Vagina (tissue), 2 donors: ENCODE data around the gene SLC26A9.

Experiments
- CTCF ChIP-seq, 3 experiments: fragments of 450-650 bp in 2 of 3; fragments of 200-600 bp in 1 of 3; sonication (generic) in 1 of 3; IDR thresholded peaks; one replicate each; pipeline ENCODE4 v1.5.1; 2017 to 2019; ENCODE audit warnings: antibody characterized with exemption in 3 of 3, mild to moderate bottlenecking in 2 of 3, moderate library complexity in 2 of 3
- POLR2A ChIP-seq, 2 donors: fragments of 450-650 bp; IDR thresholded peaks; one replicate each; pipeline ENCODE4 v1.6.1; 2017; ENCODE audit warnings: antibody characterized with exemption in 2 of 2, mild to moderate bottlenecking in 2 of 2, moderate library complexity in 2 of 2
- POLR2AphosphoS5 ChIP-seq, 2 donors: sonication (generic); formaldehyde crosslinking; IDR thresholded peaks; one replicate each; pipeline ENCODE4 v1.9.0; 2017; ENCODE audit warnings: antibody characterized with exemption in 2 of 2, mild to moderate bottlenecking in 2 of 2, low read depth in 1 of 2; ENCODE audit not compliant: insufficient read depth in 1 of 2

DNA sequence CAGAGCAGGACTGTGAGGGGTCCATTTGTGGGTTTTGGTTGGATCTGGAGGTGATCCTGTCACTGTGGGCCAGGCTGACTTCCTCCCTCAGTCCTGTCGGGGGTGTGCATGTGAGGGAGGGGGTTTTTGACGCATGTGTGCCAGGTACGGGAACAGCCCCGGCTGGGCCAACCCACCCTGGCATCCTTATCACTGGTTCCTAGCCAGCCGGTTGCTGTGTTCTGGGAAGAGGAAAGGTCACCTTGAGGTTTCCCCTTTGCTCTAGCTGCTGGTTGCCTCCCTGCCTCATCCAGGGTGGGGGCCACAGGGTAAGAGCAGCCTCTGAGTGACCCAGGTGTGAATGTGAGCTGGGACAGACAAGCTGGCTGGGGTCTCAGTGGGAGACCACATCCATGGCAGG is 2.5 kb downstream of the SLC26A9 start:
- TF ChIP-seq POLR2A (IDR thresholded peaks at IDR 0.05) (no peak), CTCF (IDR thresholded peaks at IDR 0.05) (no peak), POLR2AphosphoS5 (IDR thresholded peaks at IDR 0.05; ENCODE audit: insufficient read depth in 1 of 2, low read depth in 1 of 2) (no peak)
